Mesenchymal stem cell (in vitro differentiated cells and primary cell): ENCODE data around the gene UAP1L1.
"Not testable (repeated sequence)": the region's sequence is repeated elsewhere in the genome, so short reads cannot be mapped to it uniquely, and the experiment has no call there.

Source experiments
- DNase-seq: peaks from one replicate; pipeline ENCODE4 v3.0.0-alpha.2; 2013
- H2AFZ ChIP-seq: one replicate; pipeline ENCODE4 v1.6.1; 2013; ENCODE audit warnings: low read depth, mild to moderate bottlenecking, control low read depth, inconsistent platforms, low read length, moderate library complexity
- H2AK5ac ChIP-seq: 2 replicates; pipeline ENCODE4 v1.6.1; 2013; ENCODE audit warnings: low read length, moderate library complexity, mild to moderate bottlenecking, inconsistent platforms; ENCODE audit not compliant: severe bottlenecking
- H2BK120ac ChIP-seq: one replicate; pipeline ENCODE4 v1.6.1; 2013; ENCODE audit warnings: low read depth, mild to moderate bottlenecking, inconsistent platforms, low read length, moderate library complexity
- H2BK12ac ChIP-seq, 2 experiments: one replicate each; pipeline ENCODE4 v1.6.1; 2013; ENCODE audit warnings: inconsistent platforms in 2 of 2, low read length in 2 of 2, mild to moderate bottlenecking in 2 of 2, moderate library complexity in 2 of 2, control low read depth in 1 of 2
- H2BK15ac ChIP-seq: one replicate; pipeline ENCODE4 v1.6.1; 2013; ENCODE audit warnings: mild to moderate bottlenecking, low read depth, inconsistent platforms; ENCODE audit not compliant: poor library complexity, severe bottlenecking
- H2BK5ac ChIP-seq: 2 replicates; pipeline ENCODE4 v1.6.1; 2013; ENCODE audit warnings: low read depth, mild to moderate bottlenecking, low read length, control low read depth, inconsistent platforms; ENCODE audit not compliant: poor library complexity, severe bottlenecking
- H3K14ac ChIP-seq, 2 experiments: one replicate each; pipeline ENCODE4 v1.6.1; 2013; ENCODE audit warnings: inconsistent platforms in 2 of 2, low read length in 2 of 2, control low read depth in 1 of 2, mild to moderate bottlenecking in 1 of 2, moderate library complexity in 1 of 2
- H3K18ac ChIP-seq, 2 experiments: one replicate each; pipeline ENCODE4 v1.6.1; 2013; ENCODE audit warnings: inconsistent platforms in 2 of 2, low read length in 2 of 2, control low read depth in 1 of 2, low read depth in 1 of 2, mild to moderate bottlenecking in 1 of 2
- H3K23ac ChIP-seq, 2 experiments: one replicate each; pipeline ENCODE4 v1.6.1; 2013; ENCODE audit warnings: inconsistent platforms in 2 of 2, low read length in 2 of 2, mild to moderate bottlenecking in 2 of 2, moderate library complexity in 2 of 2, control low read depth in 1 of 2
- H3K27ac ChIP-seq: 2 replicates; pipeline ENCODE4 v1.5.1; 2013; ENCODE audit warnings: mild to moderate bottlenecking, moderate library complexity, low read length, control low read depth, inconsistent platforms; ENCODE audit not compliant: poor library complexity, severe bottlenecking
- H3K27me3 ChIP-seq, 2 experiments: 2 replicates each; pipeline versions ENCODE4 v1.6.1 to v1.7.0; 2013; ENCODE audit warnings: low read length in 2 of 2, mild to moderate bottlenecking in 2 of 2, moderate library complexity in 2 of 2, control low read depth in 1 of 2, inconsistent platforms in 1 of 2; ENCODE audit not compliant: control insufficient read depth in 1 of 2, insufficient read depth in 1 of 2
- H3K36me3 ChIP-seq, 2 experiments: 2 replicates each; pipeline versions ENCODE4 v1.6.1 to v1.7.0; 2013; ENCODE audit warnings: low read length in 2 of 2, control low read depth in 1 of 2, inconsistent platforms in 1 of 2, low read depth in 1 of 2, mild to moderate bottlenecking in 1 of 2; ENCODE audit not compliant: insufficient read depth in 2 of 2, control insufficient read depth in 1 of 2
- H3K4ac ChIP-seq, 2 experiments: one replicate each; pipeline ENCODE4 v1.6.1; 2013; ENCODE audit warnings: inconsistent platforms in 2 of 2, low read length in 2 of 2, mild to moderate bottlenecking in 2 of 2, moderate library complexity in 2 of 2, control low read depth in 1 of 2, low read depth in 1 of 2
- H3K4me1 ChIP-seq: 2 replicates; pipeline ENCODE4 v1.6.1; 2013; ENCODE audit warnings: low read depth, low read length, control low read depth; ENCODE audit not compliant: control insufficient read depth, insufficient read depth
- H3K4me2 ChIP-seq: 2 replicates; pipeline ENCODE4 v1.6.1; 2013; ENCODE audit warnings: low read length, mild to moderate bottlenecking, inconsistent platforms; ENCODE audit not compliant: poor library complexity, severe bottlenecking
- H3K4me3 ChIP-seq, 2 experiments: 2 replicates each; pipeline versions ENCODE4 v1.5.1 to v1.7.0; 2013; ENCODE audit warnings: low read length in 2 of 2, mild to moderate bottlenecking in 2 of 2, control low read depth in 1 of 2, low read depth in 1 of 2; ENCODE audit not compliant: insufficient read depth in 1 of 2
- H3K79me1 ChIP-seq: replicated peaks from 2 replicates; pipeline ENCODE4 v1.6.1; 2013; ENCODE audit warnings: mild to moderate bottlenecking, control low read depth, low read length, inconsistent platforms; ENCODE audit not compliant: poor library complexity, severe bottlenecking
- H3K9ac ChIP-seq: 2 replicates; pipeline ENCODE4 v1.7.0; 2013; ENCODE audit warnings: mild to moderate bottlenecking, low read length, moderate library complexity
- H3K9me3 ChIP-seq: 2 replicates; pipeline ENCODE4 v1.7.0; 2013; ENCODE audit warnings: mild to moderate bottlenecking, low read length; ENCODE audit not compliant: control insufficient read depth
- H4K8ac ChIP-seq: one replicate; pipeline ENCODE4 v1.6.1; 2013; ENCODE audit warnings: inconsistent platforms, mild to moderate bottlenecking, low read length, moderate library complexity
- H4K91ac ChIP-seq: one replicate; pipeline ENCODE4 v1.6.1; 2013; ENCODE audit warnings: mild to moderate bottlenecking, low read length, inconsistent platforms
- WGBS: methylation state at CpG from one replicate; pipeline ENCODE4 v1.1.7; 2013; ENCODE audit warnings: mixed read lengths; 5-methylcytosine and 5-hydroxymethylcytosine counted together

Gene UAP1L1

GRCh38 chr9:137062798-137063197 lies 14.5 kb upstream of the UAP1L1 start:
- not testable (repeated sequence) for H4K8ac ChIP-seq, H3K9me3 ChIP-seq, H3K4me3 ChIP-seq, H3K9ac ChIP-seq, H2AFZ ChIP-seq, H2BK12ac ChIP-seq, H3K4me1 ChIP-seq, H2BK120ac ChIP-seq, H4K91ac ChIP-seq, H3K4ac ChIP-seq, H3K27ac ChIP-seq, H3K23ac ChIP-seq, H3K79me1 ChIP-seq, H2AK5ac ChIP-seq, H2BK5ac ChIP-seq, H3K36me3 ChIP-seq, H3K4me2 ChIP-seq, H3K14ac ChIP-seq, H2BK15ac ChIP-seq, H3K18ac ChIP-seq, DNase-seq
- peaks cover 0 to 16% of the 10 kb centered on the region in 2 experiments for H3K27me3 ChIP-seq
- WGBS = 92% methylated on average over 7 of the region's 9 CpGs

GRCh38 chr9:137063311-137064026 lies 13.8 kb upstream of the UAP1L1 start:
- Histone ChIP-seq H3K9ac (no peak overlapping the region), H3K4me1 (peaks cover 2% of the 10 kb centered on the region), H2BK15ac (no peak overlapping the region), H2AK5ac (no peak overlapping the region), H4K8ac (no peak overlapping the region), H3K36me3 (peaks cover 0 to 6% of the 10 kb centered on the region in 2 experiments), H3K9me3 (no peaks in the 10 kb centered on the region), H2AFZ (no peak overlapping the region), H2BK120ac (no peak overlapping the region), H3K79me1 (no peaks in the 10 kb centered on the region), H3K18ac (no peak overlapping the region), H2BK12ac (no peak overlapping the region), H3K14ac (no peak overlapping the region), H3K4ac (no peak overlapping the region), H2BK5ac (no peak overlapping the region), H3K4me3 (no peak overlapping the region), H3K23ac (no peak overlapping the region), H3K27ac (no peak overlapping the region), H4K91ac (no peak overlapping the region), H3K4me2 (no peak overlapping the region), H3K27me3 (peaks cover 0 to 10% of the 10 kb centered on the region in 2 experiments)
- WGBS = 85% methylated on average over 26 of the region's 26 CpGs
- DNase-seq = no peak

- H3K4ac ChIP-seq = no peak overlapping the region
- peaks cover 2% of the 10 kb centered on the region for H3K4me1 ChIP-seq
- H3K4me2 ChIP-seq = no peak overlapping the region
- no peak overlapping the region for H3K27ac ChIP-seq
- H2BK12ac ChIP-seq = no peak overlapping the region
- no peak overlapping the region for H2BK5ac ChIP-seq
- H3K27me3 ChIP-seq = peaks cover 0 to 11% of the 10 kb centered on the region in 2 experiments
- WGBS = 53% methylated on average over 55 of the region's 55 CpGs
- H2BK15ac ChIP-seq = no peak overlapping the region
- H2BK120ac ChIP-seq = no peak overlapping the region
- H3K79me1 ChIP-seq = no peaks in the 10 kb centered on the region
- no peak overlapping the region for H3K23ac ChIP-seq
- H4K8ac ChIP-seq = no peak overlapping the region
- peaks cover 0 to 6% of the 10 kb centered on the region in 2 experiments for H3K36me3 ChIP-seq
- DNase-seq = peak; percentile 36
- no peak overlapping the region for H2AFZ ChIP-seq
- no peak overlapping the region for H4K91ac ChIP-seq
- no peak overlapping the region for H3K9ac ChIP-seq
- H3K9me3 ChIP-seq = no peaks in the 10 kb centered on the region
- no peak overlapping the region for H3K14ac ChIP-seq
- no peak overlapping the region for H3K18ac ChIP-seq
- H2AK5ac ChIP-seq = no peak overlapping the region
- no peak overlapping the region for H3K4me3 ChIP-seq
Measured at GRCh38 chr9:137064027-137064879, 13.1 kb upstream of the UAP1L1 start.

GRCh38 chr9:137064880-137065164 lies 12.5 kb upstream of the UAP1L1 start:
- DNase-seq = no peak
- Histone ChIP-seq H3K27ac (no peak overlapping the region), H2BK12ac (no peak overlapping the region), H2BK15ac (no peak overlapping the region), H2BK120ac (no peak overlapping the region), H3K4ac (no peak overlapping the region), H3K27me3 (peaks cover 0 to 15% of the 10 kb centered on the region in 2 experiments), H3K79me1 (no peaks in the 10 kb centered on the region), H3K23ac (no peak overlapping the region), H3K36me3 (peaks cover 0 to 6% of the 10 kb centered on the region in 2 experiments), H4K8ac (no peak overlapping the region), H3K4me2 (no peak overlapping the region), H4K91ac (no peak overlapping the region), H2AK5ac (no peak overlapping the region), H3K4me3 (no peak overlapping the region), H3K4me1 (peaks cover 7% of the 10 kb centered on the region), H2AFZ (no peak overlapping the region), H3K9me3 (no peaks in the 10 kb centered on the region), H2BK5ac (no peak overlapping the region), H3K9ac (no peak overlapping the region), H3K18ac (no peak overlapping the region), H3K14ac (no peak overlapping the region)
- WGBS = 86% methylated on average over 12 of the region's 12 CpGs
